NB4 (cell line): ENCODE measurements around the gene RSPH1.
A peak's percentile ranks its signal among the peaks of the same experiment; 100 is the strongest.

Experiments used
- DNase-seq: peaks from one replicate; pipeline ENCODE4 v3.0.0; 2010; ENCODE audit warnings: low read depth
- H3K4me3 ChIP-seq: one replicate; pipeline ENCODE4 v1.5.1; 2011; ENCODE audit warnings: mild to moderate bottlenecking, low read depth, low read length, moderate library complexity
- MAX ChIP-seq: IDR thresholded peaks from 2 replicates; pipeline ENCODE4 v1.6.1; 2011; ENCODE audit warnings: low read depth, low read length
- MYC ChIP-seq: IDR thresholded peaks from 2 replicates; pipeline ENCODE4 v1.6.1; 2011; ENCODE audit warnings: low read depth, low read length
- POLR2A ChIP-seq: IDR thresholded peaks from 2 replicates; pipeline ENCODE4 v1.6.1; 2011; ENCODE audit warnings: mild to moderate bottlenecking; ENCODE audit not compliant: insufficient read length; ENCODE audit errors: extremely low read depth
- TF ChIP-seq, protein P1 (sequence below): IDR thresholded peaks from one replicate; pipeline ENCODE4 v1.5.1; 2012; ENCODE audit warnings: low read depth, low read length

The RSPH1 gene

GRCh38 chr21:42505090-42505726 is 9.2 kb upstream of the RSPH1 start:
- TF ChIP-seq MAX (no peak), MYC (no peak), POLR2A (no peak)
- TF ChIP-seq, protein P1, sequence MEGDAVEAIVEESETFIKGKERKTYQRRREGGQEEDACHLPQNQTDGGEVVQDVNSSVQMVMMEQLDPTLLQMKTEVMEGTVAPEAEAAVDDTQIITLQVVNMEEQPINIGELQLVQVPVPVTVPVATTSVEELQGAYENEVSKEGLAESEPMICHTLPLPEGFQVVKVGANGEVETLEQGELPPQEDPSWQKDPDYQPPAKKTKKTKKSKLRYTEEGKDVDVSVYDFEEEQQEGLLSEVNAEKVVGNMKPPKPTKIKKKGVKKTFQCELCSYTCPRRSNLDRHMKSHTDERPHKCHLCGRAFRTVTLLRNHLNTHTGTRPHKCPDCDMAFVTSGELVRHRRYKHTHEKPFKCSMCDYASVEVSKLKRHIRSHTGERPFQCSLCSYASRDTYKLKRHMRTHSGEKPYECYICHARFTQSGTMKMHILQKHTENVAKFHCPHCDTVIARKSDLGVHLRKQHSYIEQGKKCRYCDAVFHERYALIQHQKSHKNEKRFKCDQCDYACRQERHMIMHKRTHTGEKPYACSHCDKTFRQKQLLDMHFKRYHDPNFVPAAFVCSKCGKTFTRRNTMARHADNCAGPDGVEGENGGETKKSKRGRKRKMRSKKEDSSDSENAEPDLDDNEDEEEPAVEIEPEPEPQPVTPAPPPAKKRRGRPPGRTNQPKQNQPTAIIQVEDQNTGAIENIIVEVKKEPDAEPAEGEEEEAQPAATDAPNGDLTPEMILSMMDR, result no peak
- no peak overlapping the region for H3K4me3 ChIP-seq
- peak; percentile 57 for DNase-seq

DNA sequence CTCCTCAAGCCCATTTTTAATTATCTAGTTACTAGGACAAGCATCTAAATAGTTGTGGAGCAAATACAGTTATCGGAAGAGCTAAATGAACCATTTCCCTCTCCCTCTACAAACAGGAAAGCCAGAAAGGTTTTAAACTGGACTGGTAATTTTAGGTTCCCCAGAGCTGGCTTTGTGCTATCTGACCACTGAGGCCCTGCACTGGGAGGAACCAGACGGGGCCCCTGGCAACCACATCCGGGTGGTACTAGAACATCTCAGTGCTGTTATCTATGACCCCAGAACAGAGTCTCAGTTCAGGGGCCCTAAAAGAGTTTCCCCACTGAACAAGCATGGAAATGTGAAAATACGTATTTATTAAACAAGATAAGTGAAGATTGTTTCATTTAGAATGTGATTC is 7.7 kb upstream of the RSPH1 start:
- peak; percentile 74 for DNase-seq
- TF ChIP-seq POLR2A, result no peak
- no peak for TF ChIP-seq MAX
- TF ChIP-seq, protein P1, result no peak
- no peak for TF ChIP-seq MYC
- H3K4me3 ChIP-seq, result no peak overlapping the region

DNA sequence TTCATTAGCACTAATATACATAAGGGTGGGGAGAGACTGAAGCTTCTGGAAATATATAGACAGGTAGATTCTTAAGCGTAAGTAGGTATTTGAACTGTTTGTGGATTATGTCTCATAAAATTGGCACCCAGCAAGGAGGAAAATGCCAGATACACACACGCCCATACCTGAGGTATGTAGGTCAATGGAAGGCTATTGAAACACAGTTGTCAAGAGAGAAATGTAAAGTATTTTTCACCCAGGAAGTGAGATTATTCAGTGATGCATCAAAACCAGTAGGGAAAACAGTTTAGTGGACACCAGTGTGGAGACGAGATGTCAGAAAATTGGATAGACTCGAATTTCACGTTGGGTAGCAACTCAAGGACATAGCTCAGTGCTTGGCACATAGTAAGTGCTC is 4.7 kb upstream of the RSPH1 start:
- TF ChIP-seq MAX, result no peak
- TF ChIP-seq MYC, result no peak
- no peak for TF ChIP-seq POLR2A
- TF ChIP-seq, protein P1, result no peak
- no peak overlapping the region for H3K4me3 ChIP-seq
- DNase-seq, result no peak

- DNase-seq, result no peak
- no peak overlapping the region for H3K4me3 ChIP-seq
- TF ChIP-seq POLR2A (no peak), MYC (no peak), MAX (no peak)
- TF ChIP-seq, protein P1, result no peak
Measured at GRCh38 chr21:42500225-42500624, 4.2 kb upstream of the RSPH1 start.

DNA sequence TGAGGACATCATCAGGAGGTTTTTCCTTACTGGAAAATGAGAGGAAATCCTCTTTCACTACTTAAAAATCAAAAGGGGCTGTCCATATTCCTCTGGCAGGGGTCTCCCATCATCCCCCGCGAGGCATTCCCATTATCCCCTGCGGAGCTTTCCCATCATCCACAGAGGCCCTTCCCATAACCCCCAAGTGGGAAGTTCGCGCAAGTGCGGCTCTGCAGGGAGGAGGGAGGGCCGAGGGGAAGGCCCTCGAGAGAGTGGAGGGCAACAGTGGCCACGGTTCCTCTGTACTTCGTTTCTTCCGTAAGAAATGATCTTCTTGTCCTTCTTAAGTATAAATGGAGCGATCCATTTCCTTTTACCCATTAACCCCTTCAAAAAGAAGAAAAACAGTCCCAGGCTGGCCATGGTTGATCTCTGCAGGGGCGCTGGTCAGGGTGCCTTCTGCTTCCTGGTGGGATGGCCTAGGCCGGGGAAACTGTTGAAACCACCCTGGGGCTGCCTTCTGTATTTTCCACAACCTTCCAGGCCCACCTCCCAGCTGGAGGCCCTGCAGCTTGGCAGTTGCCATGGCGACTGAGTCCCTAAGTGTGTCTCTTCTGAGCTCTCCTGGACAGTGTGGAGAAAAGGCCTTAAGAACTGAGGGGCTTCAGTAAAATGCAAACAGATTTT is 3.6 kb upstream of the RSPH1 start:
- peak; percentile 12 for DNase-seq
- TF ChIP-seq MYC, result no peak
- TF ChIP-seq, protein P1, result no peak
- TF ChIP-seq MAX, result no peak
- TF ChIP-seq POLR2A, result no peak
- no peak overlapping the region for H3K4me3 ChIP-seq
